Right renal pelvis (tissue), 4 donors: ENCODE measurements around the gene CEP164. TPM values are rescaled to one million over a fixed set of nuclear protein-coding genes. Genes with fewer than 3 reads are reported as not detected.

ENCODE experiments used
- DNase-seq, 4 donors: peaks; one replicate each; pipeline ENCODE4 v3.0.0-alpha.2; 2013; ENCODE audit warnings: low read depth in 4 of 4, low spot score in 3 of 4, missing footprints in 1 of 4
- polyA plus RNA-seq, 4 donors: library from polyadenylated mRNA; unstranded; fragments of 120-200 nt; gene quantifications; one replicate each; pipeline ENCODE4 v1.2.1, GENCODE V29; 2013; ENCODE audit not compliant: insufficient read length in 4 of 4

Gene CEP164
- polyA plus RNA-seq, 4 donors, result 20.0 to 27.4 (median 24.2) TPM

DNA sequence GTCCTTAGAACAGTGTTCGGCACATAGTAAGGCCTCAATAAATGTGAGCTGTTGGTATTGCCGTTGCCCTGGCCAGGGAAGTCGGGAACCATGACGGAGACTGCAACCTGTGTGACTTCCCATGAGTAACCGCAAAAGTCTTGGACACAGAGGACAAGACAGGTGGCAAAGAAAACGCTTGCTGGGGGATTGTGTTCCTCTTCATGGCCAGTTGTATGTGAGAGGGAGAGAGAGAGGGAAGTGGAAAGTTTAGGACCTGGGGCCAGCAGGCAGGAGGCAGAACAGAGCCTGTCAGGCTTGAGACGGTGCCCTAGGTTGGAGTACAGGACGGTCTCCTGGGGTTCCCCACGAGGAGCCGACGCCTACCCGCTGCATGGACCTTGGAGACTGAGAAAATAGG is 90.2 kb downstream of the CEP164 start:
- DNase-seq, result no peak

GRCh38 chr11:117418737-117419481 is 91.3 kb downstream of the CEP164 start:
- DNase-seq, result no peak

DNA sequence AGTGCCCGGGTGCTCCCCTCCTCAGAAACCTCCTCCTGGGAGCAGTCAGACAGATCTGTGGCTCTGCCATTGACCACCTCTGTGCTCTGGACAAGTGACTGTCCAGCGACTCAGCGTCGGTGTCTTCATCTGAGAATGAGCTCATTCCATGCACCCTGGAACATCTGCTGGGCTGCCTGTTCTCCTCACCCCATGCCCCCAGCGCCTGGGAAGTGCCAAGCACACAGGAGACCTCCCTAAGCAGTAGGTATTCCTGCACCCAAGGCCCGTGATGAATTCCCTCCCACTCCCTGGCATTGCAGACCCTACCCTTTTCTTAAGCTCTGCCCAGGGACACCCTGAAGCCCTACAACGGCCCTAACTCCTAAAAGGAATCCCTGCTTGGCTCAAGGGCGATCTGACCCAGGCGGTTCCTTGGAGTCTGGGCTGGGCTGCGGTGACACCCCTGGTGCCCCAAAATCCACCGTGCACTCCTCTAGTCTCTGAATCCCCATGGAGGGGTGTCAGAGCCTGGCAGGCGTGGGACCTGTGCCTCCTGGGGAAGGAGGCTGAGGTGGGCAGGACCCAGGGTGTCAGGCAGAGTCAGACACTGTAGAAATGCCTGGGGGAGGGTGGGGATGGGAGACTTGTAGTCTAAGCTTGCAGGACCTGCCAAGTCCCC is 92.0 kb downstream of the CEP164 start:
- no peak for DNase-seq

- no peak for DNase-seq
These were observed 92.5 kb downstream of the CEP164 start for GRCh38 chr11:117420143-117420485.

DNA sequence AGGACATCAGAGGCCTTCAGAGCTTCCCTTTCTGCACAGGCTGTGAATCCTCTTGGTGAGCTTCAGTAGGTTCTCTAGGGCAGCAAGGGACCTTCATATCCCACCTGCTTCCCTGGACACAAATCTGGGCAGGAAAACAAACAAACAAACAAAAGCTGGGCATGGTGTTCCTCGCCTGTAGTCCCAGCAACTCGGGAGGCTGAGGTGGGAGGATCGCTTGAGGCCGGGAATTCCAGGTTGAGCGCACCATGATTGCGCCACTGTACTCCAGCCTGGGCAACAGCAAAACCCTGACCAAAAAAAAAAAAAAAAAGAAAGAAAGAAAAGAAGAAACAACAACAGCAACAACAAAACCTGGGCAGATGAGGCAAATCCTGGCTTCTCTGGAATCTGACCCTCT is 92.9 kb downstream of the CEP164 start:
- no peak for DNase-seq

DNA sequence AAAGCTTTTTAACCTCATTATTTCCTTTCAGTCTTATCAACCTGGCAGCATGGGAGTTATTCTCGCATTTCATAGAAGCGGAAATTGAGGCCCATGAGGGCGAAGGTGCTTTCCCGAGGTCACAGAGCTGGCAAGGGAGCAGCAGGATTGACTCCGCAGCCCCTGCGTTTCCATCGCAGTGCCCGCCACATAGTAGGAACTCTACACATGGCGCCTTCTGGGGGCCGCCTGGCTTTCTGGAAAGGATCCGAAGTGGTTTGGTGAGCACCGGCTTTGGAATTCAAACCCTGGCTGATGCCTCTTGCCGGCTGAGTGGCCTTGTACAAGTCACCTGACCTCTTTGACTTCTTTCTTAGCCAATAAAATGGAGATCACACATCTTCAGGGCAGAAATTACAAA is 93.4 kb downstream of the CEP164 start:
- DNase-seq, result no peak

DNA sequence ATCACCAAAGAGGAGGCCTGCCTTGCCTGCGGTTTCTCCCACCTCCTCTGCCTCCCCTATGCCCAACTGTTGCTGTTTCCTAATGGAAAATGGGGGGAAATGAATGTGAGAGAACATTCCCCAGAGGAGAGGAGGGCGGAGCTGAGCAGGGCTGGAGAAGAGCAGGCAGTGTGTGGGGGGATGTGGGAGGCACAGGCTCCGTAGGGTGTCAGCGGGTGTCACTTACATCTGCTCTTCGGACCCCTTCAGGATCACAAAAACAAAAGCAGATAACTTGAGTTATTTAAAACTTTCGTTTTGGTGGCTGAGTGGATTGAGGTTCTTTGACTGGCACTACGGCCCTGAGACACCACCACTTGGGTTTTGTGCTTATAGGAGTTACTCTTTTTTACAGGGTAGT is 93.8 kb downstream of the CEP164 start:
- DNase-seq, result no peak

GRCh38 chr11:117423046-117423575 is 95.5 kb downstream of the CEP164 start:
- DNase-seq, result no peak

DNA sequence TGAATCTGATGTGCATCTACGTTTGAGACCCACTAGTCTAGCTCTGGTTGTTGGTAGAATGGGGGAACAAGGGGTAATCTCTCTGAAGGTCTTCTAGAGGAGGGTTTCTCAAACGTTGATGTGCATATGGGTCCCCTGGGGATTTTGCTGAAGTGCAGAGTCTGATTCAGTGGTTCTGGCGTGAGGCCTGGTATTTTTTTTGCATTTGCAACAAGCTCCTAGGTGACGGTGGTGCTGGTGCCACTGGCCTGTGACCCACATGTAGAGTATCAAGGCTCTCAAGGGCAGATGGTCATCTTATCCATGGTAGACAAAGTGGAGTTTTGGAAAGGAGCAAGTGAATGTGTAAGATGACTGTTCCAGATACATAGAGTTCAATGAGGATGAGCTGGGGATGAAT is 97.1 kb downstream of the CEP164 start:
- DNase-seq, result no peak

DNA sequence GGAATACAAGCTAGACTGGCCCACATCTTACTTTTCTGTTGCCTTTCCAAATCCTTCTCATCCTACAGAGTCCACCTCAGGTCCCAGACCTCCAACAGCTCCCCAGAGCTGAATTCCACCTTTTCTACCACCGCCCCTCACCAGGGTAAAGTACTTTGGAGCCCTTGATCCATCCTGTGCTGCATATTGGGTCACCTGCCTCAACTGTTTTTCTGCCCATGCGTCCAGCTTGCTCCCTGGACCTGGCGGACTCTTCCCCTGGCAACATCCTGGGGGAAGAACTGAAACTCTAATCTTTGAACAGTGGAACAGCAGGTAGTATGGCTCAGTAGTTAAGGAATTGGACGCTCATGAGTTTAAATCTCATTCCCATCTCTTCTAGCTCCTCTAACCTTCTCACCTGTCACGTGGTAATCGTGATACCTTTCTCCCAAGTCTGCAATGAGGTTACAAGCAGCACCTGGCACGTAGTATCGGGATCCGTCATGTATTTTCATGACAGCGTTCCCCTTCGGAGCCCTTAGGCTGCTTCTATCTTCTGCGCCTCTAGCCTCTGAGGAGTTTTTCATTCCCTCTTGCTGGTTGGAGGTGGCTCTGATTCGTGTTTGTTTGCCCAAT is 98.1 kb downstream of the CEP164 start:
- DNase-seq, result no peak

GRCh38 chr11:117426297-117426685 is 98.6 kb downstream of the CEP164 start:
- peak; percentile 31 to 64 (median 39) for DNase-seq

- DNase-seq, result no peak
These were observed 99.3 kb downstream of the CEP164 start for GRCh38 chr11:117426941-117427340.

DNA sequence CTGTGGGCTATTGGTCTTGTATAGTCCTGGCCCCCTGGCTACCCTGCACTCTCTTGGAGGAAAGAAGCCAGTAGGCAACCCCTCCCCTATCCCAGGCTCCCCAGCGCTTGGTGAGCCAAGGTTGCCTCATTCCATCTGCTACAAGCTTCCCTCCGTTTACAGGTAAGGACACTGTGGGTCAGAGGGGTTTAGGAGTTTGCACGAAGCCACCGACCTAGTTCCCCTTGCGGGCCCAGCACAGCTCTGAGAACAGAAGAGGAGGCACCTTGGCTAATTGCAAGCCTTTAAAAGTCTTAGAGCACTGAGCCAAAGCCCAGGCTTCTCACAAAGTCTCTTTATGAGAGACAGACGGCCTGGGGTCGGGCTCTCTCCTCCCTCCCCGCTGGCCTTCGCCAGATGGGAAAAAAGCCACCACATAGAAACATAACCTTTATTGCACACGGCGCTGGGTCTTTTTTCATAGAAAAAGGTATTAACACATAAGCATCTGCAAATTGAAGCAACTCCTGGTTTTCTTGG is 99.8 kb downstream of the CEP164 start:
- no peak for DNase-seq

- DNase-seq, result no peak
These were observed 100.7 kb downstream of the CEP164 start for GRCh38 chr11:117428186-117428855.

DNA sequence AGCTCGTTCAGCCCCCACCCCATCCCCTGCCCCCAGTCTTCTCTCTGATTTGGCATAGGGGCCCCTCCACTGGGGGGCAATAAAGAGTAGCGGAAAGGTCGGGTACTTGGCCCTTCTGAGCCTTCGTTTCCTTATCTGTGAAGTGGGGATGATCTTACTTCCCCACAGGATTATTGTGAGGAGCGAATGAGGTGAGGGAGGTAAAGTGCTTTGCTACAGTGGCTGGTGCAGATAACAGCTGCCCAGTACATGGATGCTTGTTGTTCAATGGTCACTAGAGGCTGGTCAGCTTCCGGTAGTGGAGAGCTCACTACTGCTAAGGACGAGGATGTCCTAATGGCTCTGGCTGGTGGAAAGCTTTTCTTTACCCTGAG is 101.2 kb downstream of the CEP164 start:
- no peak for DNase-seq

DNA sequence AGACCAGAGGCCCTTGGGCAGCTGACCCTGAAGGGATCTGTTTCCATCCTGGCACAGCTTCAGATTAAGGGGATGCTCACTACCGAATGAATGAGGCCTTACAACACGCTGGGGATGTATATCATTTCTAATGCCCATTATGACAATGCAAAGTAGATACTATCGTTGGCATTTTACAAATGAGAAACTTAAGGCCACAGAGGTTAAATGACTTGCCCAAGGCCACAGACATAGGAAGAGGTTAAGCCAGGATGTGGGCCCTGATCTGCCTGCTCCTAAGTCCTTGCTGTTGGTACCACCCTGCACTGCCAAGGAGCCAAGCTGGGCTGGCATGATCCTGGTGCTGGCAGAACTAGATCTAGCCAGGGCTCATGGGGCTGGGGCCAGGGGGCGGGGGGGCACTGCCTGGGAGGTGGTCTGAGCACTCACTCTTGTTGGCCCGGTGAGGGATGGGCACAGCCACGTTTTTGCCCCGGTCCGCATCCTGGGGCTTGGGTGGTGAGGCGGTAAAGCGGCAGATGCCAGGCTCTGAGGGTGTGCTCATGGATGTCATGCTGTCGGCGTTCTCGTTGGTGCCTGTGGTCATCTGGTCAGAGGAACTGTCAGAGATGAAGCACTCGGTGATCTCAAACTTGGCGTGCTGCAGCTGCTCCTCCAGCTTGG is 102.8 kb downstream of the CEP164 start:
- no peak for DNase-seq

GRCh38 chr11:117431436-117431835 is 103.8 kb downstream of the CEP164 start:
- no peak for DNase-seq

DNA sequence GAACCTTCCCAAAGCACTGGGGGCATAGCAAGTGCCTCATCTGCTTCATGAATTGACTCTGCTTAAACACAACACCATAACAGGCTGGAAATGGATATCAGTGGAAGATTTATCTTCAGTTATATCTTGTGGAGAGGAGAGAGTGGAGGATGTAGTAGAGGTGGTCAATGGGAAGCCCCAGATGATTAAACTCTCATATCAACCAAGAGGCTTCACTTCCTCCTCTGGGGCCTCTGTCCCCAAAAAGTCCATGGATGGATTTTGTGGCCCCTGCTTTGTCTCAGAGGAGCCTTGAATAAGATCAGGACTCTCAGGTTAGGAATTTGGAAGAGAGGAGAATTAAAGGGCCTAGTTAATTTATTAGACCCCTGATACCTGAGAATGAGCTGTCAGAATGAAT is 106.1 kb downstream of the CEP164 start:
- no peak for DNase-seq

- no peak for DNase-seq
These were observed 106.8 kb downstream of the CEP164 start for GRCh38 chr11:117434481-117434880.

DNA sequence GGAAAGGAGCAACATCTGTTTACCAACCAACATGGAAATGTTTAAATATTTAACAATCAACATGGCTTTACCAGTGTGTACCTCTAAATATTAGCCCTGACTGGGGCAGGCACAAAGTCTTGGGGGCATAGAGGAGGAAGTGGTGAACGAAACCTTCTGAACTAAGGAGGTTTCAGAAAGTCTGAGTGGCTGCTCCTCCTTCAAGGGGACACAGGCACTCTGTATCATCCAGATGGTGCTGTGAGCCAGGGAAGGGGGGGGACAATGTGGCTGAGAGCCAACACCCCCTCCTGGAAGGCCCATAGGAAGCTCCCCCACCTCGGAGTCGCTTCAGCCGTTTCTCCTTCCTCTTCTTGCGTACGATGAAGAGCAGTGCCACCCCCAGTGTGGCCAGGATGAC is 107.7 kb downstream of the CEP164 start:
- no peak for DNase-seq
